NCI-H1092 (cell line): ENCODE results near the gene APOL1.
A peak's percentile ranks its signal among the peaks of the same experiment; 100 is the strongest.
"Not testable (repeated sequence)": the region's sequence is repeated elsewhere in the genome, so short reads cannot be mapped to it uniquely, and the experiment has no call there.

Experiments used
- DNase-seq: peaks from one replicate; lab custom pipeline; 2025; lab: John Stamatoyannopoulos, UW

APOL1 gene

DNA sequence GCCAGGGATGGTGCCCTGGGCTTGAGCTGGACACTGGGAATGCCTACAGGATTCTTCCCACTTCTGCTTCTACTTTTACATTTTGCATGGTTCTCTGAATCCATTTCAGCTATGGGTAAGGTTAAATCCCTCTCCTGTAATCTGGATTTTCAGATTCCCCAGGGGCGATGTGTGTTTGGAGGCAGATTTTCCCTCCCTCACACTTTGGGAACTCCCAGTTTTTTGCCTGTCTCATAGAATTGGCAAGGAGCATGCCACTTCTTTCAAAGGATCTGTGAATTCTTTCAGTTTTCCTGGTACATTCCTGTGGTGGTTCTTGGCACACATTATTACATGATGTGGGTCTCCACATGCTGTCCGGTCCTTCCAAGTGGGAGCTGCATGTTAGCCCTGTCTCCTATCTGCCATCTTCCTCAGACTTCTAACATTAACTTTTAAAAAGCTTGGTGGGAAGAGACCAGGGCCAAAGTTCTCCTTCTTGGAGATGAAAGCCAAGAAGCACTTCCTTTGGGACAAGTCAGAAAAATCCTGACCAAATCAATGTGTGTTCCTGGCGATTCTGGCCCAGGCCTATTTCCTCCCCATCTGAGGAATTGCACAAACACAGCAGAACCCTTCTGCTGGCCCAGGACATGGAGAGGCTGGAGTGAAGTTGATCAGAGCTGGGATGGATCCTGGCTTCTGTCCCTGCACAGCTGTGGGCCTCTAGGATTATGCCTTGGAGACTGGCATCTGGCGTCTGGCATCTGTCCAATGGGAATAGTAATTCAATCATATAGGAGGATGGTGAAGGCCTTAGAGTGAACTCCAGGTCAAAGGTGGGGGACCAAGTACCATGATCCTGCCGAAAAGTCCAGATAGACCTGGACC, 8.2 kb upstream of the APOL1 start:
- no peak for DNase-seq

GRCh38 chr22:36245805-36246356, 7.1 kb upstream of the APOL1 start:
- no peak for DNase-seq

- DNase-seq: no peak
Measured at GRCh38 chr22:36246718-36247117, 6.2 kb upstream of the APOL1 start.

- no peak for DNase-seq
Measured at GRCh38 chr22:36247955-36248354, 5.0 kb upstream of the APOL1 start.

GRCh38 chr22:36249160-36249559, 3.8 kb upstream of the APOL1 start:
- DNase-seq: no peak

DNA sequence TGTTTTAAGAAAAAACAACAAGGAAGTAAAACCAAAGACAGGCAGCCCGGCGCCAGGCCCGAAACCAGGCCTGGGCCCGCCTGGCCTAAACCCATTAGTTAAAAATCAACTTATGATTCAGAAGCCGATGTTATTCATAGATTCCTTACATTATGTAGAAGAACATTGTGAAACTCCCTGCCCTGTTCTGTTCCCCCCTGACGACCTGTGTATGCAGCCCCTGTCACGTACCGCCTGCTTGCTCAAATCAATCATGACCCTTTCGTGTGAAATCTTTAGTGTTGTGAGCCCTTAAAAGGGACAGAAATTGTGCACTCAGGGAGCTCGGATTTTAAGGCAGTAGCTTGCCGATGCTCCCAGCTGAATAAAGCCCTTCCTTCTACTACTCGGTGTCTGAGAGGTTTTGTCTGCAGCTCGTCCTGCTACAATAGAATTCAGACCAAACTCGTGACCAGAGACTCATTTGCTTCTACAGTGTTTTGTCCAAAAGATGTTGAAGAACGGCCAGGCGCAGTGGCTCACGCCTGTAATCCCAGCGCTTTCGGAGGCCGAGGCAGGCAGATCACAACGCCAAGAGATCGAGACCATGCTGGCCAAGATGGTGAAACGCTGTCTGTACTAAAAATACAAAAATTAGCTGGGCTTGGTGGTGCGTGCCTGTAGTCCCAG, 2.5 kb upstream of the APOL1 start:
- DNase-seq: not testable (repeated sequence)

DNA sequence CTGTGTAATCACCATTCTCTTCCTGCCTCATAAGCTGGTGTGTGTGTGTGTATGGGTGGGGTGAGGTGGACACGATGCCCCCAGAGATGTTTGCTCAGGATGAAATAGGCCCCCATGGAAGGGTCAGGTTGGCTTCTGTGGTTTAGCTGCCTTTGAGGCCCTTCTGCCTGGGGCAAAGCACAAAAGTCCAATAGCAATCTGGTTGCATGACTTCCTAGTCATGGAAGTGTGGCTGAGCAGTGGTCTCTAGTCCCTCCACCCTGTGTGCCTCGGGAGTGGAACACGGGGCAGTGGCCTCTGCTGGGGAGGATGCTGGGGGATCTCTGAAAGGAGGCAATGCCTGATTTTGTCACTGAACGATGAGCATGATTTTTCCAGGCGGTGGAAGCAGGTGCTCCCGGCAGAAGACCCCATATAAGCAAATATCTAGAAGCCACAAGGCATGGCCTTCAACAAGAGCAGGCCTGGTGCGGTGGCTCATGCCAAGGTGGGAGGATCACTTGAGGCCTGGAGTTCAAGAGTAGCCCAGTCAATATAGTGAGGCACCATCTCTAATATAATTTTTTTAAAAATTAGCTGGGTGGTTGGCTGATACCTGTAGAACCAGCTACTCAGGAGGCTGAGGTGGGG, 839 bp upstream of the APOL1 start:
- not testable (repeated sequence) for DNase-seq

DNA sequence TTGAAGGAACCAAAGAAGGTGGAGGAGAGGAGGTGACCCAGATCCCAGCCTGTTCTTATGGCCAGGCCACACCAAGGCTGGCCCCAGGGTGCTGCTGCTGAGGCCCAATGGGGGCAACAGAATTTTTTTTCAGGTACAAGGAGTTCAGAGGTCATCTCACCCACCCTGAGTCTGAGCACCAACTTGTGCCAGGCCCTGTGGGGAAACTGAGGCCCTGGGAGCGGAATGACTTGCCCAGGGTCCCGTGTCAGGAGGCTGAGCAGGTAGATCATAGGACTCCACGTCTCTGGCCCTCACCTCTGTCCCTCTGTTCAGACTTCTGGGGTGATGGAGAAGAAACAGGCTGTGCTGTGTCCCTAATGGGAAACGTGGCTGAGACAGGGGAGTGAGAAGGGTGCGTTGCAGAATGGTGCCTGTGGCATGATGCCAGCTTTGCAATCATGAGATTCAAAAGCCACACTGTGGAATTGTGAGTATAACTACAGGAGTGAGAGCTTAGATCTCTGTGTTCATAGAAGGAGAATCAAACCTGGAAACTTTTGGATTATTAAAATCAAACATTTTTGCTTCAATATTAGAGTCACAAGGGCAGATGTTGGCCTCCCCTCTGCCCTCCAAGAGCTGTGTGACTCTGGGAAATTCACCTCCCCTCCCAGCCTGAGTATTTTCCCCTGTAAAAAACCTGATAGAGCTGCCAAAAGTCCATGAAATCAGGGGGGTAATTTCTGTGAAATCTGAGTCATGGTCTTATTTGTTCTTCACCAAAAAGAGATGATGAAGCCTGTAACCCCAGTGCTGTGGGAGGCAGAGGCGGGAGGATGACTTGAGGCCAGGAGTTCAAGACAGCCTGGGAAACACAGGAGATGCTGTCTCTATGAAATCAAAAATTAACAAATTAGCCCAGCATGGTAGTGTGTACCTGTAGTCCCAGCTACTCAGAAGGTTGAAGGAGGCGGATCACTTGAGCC, 874 bp downstream of the APOL1 start:
- peak; percentile 19 for DNase-seq

GRCh38 chr22:36255572-36255971, 2.6 kb downstream of the APOL1 start:
- DNase-seq: not testable (repeated sequence)

DNA sequence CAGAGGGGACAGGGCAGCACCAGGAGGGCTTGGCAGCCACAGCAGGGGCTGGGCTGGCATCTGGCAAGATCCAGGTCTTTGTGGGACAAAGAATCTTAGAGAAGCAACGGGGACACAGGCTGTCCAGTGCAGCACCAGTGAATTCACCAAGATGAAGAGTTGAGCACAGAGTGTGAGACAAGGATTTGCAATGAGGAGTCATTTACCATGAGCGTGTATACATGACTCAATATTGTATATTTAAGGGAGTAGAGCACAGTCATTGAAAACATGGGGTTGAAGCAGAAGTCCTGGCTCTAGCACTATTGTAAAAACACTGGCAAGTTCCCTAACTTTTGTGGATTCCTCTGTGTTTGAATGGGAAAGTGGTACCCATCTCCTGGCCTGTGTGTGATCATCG, 3.5 kb downstream of the APOL1 start:
- no peak for DNase-seq

- no peak for DNase-seq
Measured at GRCh38 chr22:36257308-36257707, 4.4 kb downstream of the APOL1 start.

GRCh38 chr22:36257948-36258670, 5.2 kb downstream of the APOL1 start:
- DNase-seq: no peak

DNA sequence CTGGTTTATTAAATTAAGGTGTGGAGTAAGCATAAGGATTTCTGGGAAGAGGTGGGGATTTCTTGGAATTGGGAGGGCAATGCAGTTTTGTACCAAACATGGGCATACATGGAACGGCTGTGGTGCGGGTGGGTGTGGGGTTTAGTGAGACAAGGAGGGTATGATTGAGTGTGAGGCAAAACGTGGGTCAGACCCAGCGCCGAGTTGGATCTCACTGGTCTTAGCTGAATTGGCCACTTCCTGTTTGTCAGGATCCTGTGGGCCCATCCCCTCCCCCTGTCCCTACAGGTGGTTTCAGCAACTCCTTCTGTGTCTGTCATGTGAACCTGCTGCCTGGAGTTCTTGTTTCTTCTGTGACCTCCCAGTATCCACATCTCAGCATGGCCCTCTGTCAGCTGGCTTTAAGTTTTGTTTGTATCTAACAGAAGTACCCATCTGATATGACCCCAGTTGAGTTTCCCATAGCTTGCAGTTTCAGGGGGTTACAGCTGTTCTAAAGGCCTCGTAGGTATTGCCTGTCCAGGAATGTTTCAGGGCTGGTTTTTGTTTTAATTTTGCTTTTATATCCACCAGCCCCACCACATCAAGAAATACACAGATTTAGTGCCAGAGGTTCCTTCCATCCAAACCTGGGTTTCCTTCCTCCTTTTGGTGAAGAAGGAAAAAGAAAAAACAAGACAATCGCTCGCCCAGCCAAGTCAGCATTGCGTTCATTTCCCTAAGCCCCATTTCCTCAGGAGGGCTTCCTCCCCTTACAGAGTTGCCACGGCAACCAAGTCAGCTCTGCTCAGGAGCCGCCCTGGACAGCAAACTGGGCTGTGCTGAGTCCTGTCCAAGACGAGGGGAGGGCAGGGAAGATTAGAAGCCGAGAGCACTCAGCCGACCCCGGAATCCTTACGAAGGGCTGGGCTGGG, 6.0 kb downstream of the APOL1 start:
- no peak for DNase-seq

GRCh38 chr22:36259615-36260300, 6.8 kb downstream of the APOL1 start:
- DNase-seq: no peak

DNA sequence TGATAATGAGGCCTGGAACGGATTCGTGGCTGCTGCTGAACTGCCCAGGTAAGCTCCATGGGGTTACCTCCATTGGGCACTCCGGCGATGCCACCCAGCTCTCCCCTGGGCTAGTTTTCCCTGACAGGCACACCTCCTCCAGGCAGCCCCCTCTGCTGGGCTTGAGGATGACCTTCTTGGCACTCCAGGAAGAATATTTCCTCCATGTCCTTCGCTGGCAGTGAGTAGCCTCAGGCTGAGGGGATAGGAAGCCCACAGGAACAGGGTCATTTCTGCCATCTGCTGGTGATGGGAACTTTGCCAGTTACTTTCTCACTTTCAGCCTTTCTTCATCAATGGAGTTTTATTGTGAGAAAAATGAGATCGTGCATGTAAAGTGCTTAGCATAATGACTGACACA, 8.7 kb downstream of the APOL1 start:
- not testable (repeated sequence) for DNase-seq

DNA sequence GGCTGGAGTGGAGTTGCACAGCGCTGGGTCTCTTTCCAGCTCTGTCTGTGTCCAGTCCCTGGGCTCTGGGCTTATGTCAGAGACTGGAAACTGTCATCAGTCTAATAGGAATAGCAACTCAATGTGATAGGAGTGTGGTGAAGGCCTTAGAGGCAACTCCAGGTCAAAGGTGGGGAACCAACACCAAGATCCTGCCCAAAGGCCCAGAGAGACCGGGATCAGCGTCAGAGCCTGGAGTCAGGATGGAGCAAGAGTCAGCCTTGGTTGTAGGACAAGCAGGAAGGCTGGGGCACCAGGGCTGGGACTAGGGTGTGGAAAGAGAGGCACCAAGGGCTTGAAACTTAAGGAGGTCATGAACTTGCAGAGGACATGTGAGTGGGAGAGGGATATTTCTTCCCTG, 9.4 kb downstream of the APOL1 start:
- DNase-seq: not testable (repeated sequence)

DNA sequence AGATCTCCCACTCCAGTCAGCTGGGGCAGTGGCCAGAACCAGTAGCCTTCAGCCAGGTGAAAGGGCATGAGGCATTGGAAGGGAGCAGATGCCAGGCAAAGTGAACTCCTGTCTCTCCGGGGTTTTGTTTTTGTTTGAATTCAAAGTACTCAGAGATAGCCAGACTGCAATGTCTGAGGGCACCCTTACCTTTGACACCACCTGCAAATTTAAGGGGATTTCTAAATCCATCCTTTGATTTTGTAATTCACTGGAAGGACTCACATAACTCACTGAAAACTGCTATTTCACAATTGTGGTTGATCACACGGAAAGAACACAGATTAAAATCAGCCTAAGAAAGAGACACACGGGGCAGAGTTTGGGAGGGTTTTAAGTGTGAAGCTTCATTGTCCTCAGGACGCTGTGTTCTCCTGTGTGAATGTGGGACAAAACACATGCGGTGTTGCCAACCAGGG, 10.3 kb downstream of the APOL1 start:
- not testable (repeated sequence) for DNase-seq

GRCh38 chr22:36263886-36264664, 11.1 kb downstream of the APOL1 start:
- not testable (repeated sequence) for DNase-seq
